Neural cell (in vitro differentiated cells): ENCODE measurements around the gene SHC2.

ENCODE experiments used
- EP300 ChIP-seq: fragments of 450-650 bp; conservative IDR thresholded peaks from 2 replicates; pipeline ENCODE4 v1.6.1; 2014; ENCODE audit warnings: antibody characterized with exemption, mild to moderate bottlenecking, moderate library complexity; ENCODE audit not compliant: poor library complexity, severe bottlenecking
- EZH2 ChIP-seq: fragments of 200-600, 300-800 bp; shearing (Covaris generic), sonication (generic); IDR thresholded peaks from 2 replicates; pipeline ENCODE4 v1.6.1; 2014; ENCODE audit warnings: antibody characterized with exemption, low read length, borderline replicate concordance, mild to moderate bottlenecking; ENCODE audit not compliant: insufficient read depth, poor library complexity, severe bottlenecking
- MXI1 ChIP-seq: fragments of 450-650 bp; conservative IDR thresholded peaks from 2 replicates; pipeline ENCODE4 v1.6.1; 2014; ENCODE audit warnings: antibody characterized with exemption, mild to moderate bottlenecking; ENCODE audit not compliant: poor library complexity, severe bottlenecking
- POLR2AphosphoS5 ChIP-seq: IDR thresholded peaks from 2 replicates; pipeline ENCODE4 v1.6.1; 2012
- TF ChIP-seq, protein P1 (sequence below): fragments of 450-650 bp; IDR thresholded peaks from 2 replicates; pipeline ENCODE4 v1.5.1; 2014; ENCODE audit warnings: antibody characterized with exemption, mild to moderate bottlenecking, moderate library complexity; ENCODE audit not compliant: poor library complexity, severe bottlenecking

- TF ChIP-seq POLR2AphosphoS5 = no peak
- TF ChIP-seq, protein P1, sequence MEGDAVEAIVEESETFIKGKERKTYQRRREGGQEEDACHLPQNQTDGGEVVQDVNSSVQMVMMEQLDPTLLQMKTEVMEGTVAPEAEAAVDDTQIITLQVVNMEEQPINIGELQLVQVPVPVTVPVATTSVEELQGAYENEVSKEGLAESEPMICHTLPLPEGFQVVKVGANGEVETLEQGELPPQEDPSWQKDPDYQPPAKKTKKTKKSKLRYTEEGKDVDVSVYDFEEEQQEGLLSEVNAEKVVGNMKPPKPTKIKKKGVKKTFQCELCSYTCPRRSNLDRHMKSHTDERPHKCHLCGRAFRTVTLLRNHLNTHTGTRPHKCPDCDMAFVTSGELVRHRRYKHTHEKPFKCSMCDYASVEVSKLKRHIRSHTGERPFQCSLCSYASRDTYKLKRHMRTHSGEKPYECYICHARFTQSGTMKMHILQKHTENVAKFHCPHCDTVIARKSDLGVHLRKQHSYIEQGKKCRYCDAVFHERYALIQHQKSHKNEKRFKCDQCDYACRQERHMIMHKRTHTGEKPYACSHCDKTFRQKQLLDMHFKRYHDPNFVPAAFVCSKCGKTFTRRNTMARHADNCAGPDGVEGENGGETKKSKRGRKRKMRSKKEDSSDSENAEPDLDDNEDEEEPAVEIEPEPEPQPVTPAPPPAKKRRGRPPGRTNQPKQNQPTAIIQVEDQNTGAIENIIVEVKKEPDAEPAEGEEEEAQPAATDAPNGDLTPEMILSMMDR = no peak
- TF ChIP-seq MXI1 = no peak
- TF ChIP-seq EP300 = no peak
- TF ChIP-seq EZH2 = no peak
These were observed 55.5 kb downstream of the SHC2 start for GRCh38 chr19:405121-405965.
